Measurements from ENCODE around the gene CIPC.

CIPC gene

GRCh38 chr14:77139022-77139421, 41.0 kb downstream of the CIPC start:
- no peak overlapping the region for H3K27ac Mint-ChIP-seq
- DNase-seq (ENCODE audit: low spot score in 2 of 2), result no peak
- H3K4me3 Mint-ChIP-seq, result peak overlapping the region; percentile 69
- ATAC-seq (ENCODE audit: low read depth), result no peak
- H3K36me3 Mint-ChIP-seq, result no peaks in the 10 kb centered on the region
- H3K9me3 Mint-ChIP-seq, result no peaks in the 10 kb centered on the region
- H3K27me3 Mint-ChIP-seq, result peaks cover 35% of the 10 kb centered on the region
- peaks cover 20% of the 10 kb centered on the region for H3K4me1 Mint-ChIP-seq

- H3K36me3 Mint-ChIP-seq, result no peaks in the 10 kb centered on the region
- H3K27me3 Mint-ChIP-seq, result peaks cover 37% of the 10 kb centered on the region
- no peak overlapping the region for H3K27ac Mint-ChIP-seq
- DNase-seq (ENCODE audit: low spot score in 2 of 2) (peak in 1 of 2 donors; percentile 55), ATAC-seq (ENCODE audit: low read depth) (peak; percentile 76)
- H3K4me3 Mint-ChIP-seq, result peak overlapping the region; percentile 69
- H3K4me1 Mint-ChIP-seq, result peaks cover 20% of the 10 kb centered on the region
- H3K9me3 Mint-ChIP-seq, result no peaks in the 10 kb centered on the region
Observed at GRCh38 chr14:77139540-77140358, 41.7 kb downstream of the CIPC start.

- Mint-ChIP-seq H3K4me1 (peaks cover 20% of the 10 kb centered on the region), H3K36me3 (no peaks in the 10 kb centered on the region), H3K9me3 (no peaks in the 10 kb centered on the region), H3K27ac (no peak overlapping the region), H3K4me3 (peak overlapping the region; percentile 69), H3K27me3 (peaks cover 38% of the 10 kb centered on the region)
- no peak for ATAC-seq (ENCODE audit: low read depth)
- no peak for DNase-seq (ENCODE audit: low spot score in 2 of 2)
Observed at GRCh38 chr14:77140359-77141213, 42.5 kb downstream of the CIPC start.

- peak in 1 of 2 donors; percentile 48 for DNase-seq (ENCODE audit: low spot score in 2 of 2)
- Mint-ChIP-seq H3K27ac (no peak within 1 kb of the TSS), H3K4me3 (peak within 1 kb of the TSS; percentile 72), H3K9me3 (no peaks in the 10 kb centered on the region), H3K4me1 (peaks cover 20% of the 10 kb centered on the region), H3K27me3 (peaks cover 41% of the 10 kb centered on the region), H3K36me3 (no peaks in the 10 kb centered on the region)
- peak; percentile 60 for ATAC-seq (ENCODE audit: low read depth)
Observed at GRCh38 chr14:77141214-77142004, 43.4 kb downstream of the CIPC start, which contains the start of gene ZDHHC22. TSS of gene ZDHHC22 (minus strand) at chr14:77141791. CDS start at chr14:77139738, 2,053 bp downstream.

- H3K27ac Mint-ChIP-seq, result no peak overlapping the region
- no peak for DNase-seq (ENCODE audit: low spot score in 2 of 2)
- peak overlapping the region; percentile 72 for H3K4me3 Mint-ChIP-seq
- peaks cover 17% of the 10 kb centered on the region for H3K4me1 Mint-ChIP-seq
- no peak for ATAC-seq (ENCODE audit: low read depth)
- H3K9me3 Mint-ChIP-seq, result no peaks in the 10 kb centered on the region
- peaks cover 38% of the 10 kb centered on the region for H3K27me3 Mint-ChIP-seq
- H3K36me3 Mint-ChIP-seq, result no peaks in the 10 kb centered on the region
Observed at GRCh38 chr14:77142005-77142800, 44.1 kb downstream of the CIPC start.

GRCh38 chr14:77143071-77143470, 45.0 kb downstream of the CIPC start:
- Mint-ChIP-seq H3K27me3 (peaks cover 34% of the 10 kb centered on the region), H3K4me1 (peaks cover 17% of the 10 kb centered on the region), H3K27ac (no peak overlapping the region), H3K36me3 (no peaks in the 10 kb centered on the region), H3K9me3 (no peaks in the 10 kb centered on the region), H3K4me3 (no peak overlapping the region)
- ATAC-seq (ENCODE audit: low read depth) (no peak), DNase-seq (ENCODE audit: low spot score in 2 of 2) (no peak)

GRCh38 chr14:77144412-77145115, 46.5 kb downstream of the CIPC start:
- Mint-ChIP-seq H3K4me3 (no peak overlapping the region), H3K4me1 (peaks cover 11% of the 10 kb centered on the region), H3K27ac (no peak overlapping the region), H3K27me3 (peaks cover 27% of the 10 kb centered on the region), H3K36me3 (no peaks in the 10 kb centered on the region), H3K9me3 (no peaks in the 10 kb centered on the region)
- no peak for ATAC-seq (ENCODE audit: low read depth)
- no peak for DNase-seq (ENCODE audit: low spot score in 2 of 2)

- peaks cover 24% of the 10 kb centered on the region for H3K27me3 Mint-ChIP-seq
- no peaks in the 10 kb centered on the region for H3K36me3 Mint-ChIP-seq
Observed at GRCh38 chr14:77145975-77146740, 48.1 kb downstream of the CIPC start.

GRCh38 chr14:77148510-77149231, 50.6 kb downstream of the CIPC start:
- ATAC-seq (ENCODE audit: low read depth) (no peak), DNase-seq (ENCODE audit: low spot score in 2 of 2) (no peak)
- peaks cover 23% of the 10 kb centered on the region for H3K27me3 Mint-ChIP-seq
- H3K4me1 Mint-ChIP-seq, result peaks cover 5% of the 10 kb centered on the region
- H3K4me3 Mint-ChIP-seq, result no peak overlapping the region
- no peaks in the 10 kb centered on the region for H3K36me3 Mint-ChIP-seq
- no peak overlapping the region for H3K27ac Mint-ChIP-seq
- H3K9me3 Mint-ChIP-seq, result no peaks in the 10 kb centered on the region

More at GRCh38 chr14:77145975-77146740, 48.1 kb downstream of the CIPC start:
- Mint-ChIP-seq H3K9me3 (no peaks in the 10 kb centered on the region), H3K27ac (no peak overlapping the region), H3K4me3 (no peak overlapping the region), H3K4me1 (peaks cover 3% of the 10 kb centered on the region)
- ATAC-seq (ENCODE audit: low read depth) (no peak), DNase-seq (ENCODE audit: low spot score in 2 of 2) (no peak)

- Mint-ChIP-seq H3K27me3 (peaks cover 22% of the 10 kb centered on the region), H3K4me3 (no peak overlapping the region), H3K4me1 (peaks cover 5% of the 10 kb centered on the region), H3K36me3 (no peaks in the 10 kb centered on the region), H3K9me3 (no peaks in the 10 kb centered on the region), H3K27ac (no peak overlapping the region)
- ATAC-seq (ENCODE audit: low read depth), result no peak
- DNase-seq (ENCODE audit: low spot score in 2 of 2), result no peak
Observed at GRCh38 chr14:77151245-77151644, 53.2 kb downstream of the CIPC start.

GRCh38 chr14:77151918-77152588, 54.0 kb downstream of the CIPC start:
- peak; percentile 79 for ATAC-seq (ENCODE audit: low read depth)
- H3K27ac Mint-ChIP-seq, result no peak overlapping the region
- H3K36me3 Mint-ChIP-seq, result no peaks in the 10 kb centered on the region
- peaks cover 5% of the 10 kb centered on the region for H3K4me1 Mint-ChIP-seq
- no peak overlapping the region for H3K4me3 Mint-ChIP-seq
- H3K9me3 Mint-ChIP-seq, result no peaks in the 10 kb centered on the region
- peaks cover 22% of the 10 kb centered on the region for H3K27me3 Mint-ChIP-seq
- DNase-seq (ENCODE audit: low spot score in 2 of 2), result no peak
